ENCODE measurements around the gene HACL1.

DNA sequence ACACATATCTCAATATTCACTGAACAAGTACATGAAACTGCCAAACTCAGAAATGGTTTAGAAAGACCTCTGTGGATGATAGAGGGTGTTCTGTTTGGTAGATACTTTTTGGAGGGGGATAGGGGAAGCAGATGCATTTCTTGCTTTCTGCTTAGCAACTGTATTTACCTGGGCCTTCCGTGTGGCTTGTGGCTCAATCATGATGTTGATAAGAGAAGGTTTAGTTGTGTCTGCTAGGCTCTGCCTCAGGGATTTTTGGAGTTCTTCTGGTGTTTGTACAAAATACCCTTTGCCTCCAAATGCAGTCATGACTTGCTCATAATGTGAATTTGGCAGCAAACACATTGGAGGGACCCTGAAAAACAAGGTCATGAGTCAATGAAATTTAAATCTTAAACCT is 38.2 kb downstream of the HACL1 start:
- no peak for TF ChIP-seq POLR2A (IDR thresholded peaks at IDR 0.05; ENCODE audit: low read depth, low read length)
- no peak for TF ChIP-seq EZH2 (IDR thresholded peaks at IDR 0.05; ENCODE audit: borderline replicate concordance, low read depth, low read length, severe bottlenecking)
- TF ChIP-seq, protein P1, sequence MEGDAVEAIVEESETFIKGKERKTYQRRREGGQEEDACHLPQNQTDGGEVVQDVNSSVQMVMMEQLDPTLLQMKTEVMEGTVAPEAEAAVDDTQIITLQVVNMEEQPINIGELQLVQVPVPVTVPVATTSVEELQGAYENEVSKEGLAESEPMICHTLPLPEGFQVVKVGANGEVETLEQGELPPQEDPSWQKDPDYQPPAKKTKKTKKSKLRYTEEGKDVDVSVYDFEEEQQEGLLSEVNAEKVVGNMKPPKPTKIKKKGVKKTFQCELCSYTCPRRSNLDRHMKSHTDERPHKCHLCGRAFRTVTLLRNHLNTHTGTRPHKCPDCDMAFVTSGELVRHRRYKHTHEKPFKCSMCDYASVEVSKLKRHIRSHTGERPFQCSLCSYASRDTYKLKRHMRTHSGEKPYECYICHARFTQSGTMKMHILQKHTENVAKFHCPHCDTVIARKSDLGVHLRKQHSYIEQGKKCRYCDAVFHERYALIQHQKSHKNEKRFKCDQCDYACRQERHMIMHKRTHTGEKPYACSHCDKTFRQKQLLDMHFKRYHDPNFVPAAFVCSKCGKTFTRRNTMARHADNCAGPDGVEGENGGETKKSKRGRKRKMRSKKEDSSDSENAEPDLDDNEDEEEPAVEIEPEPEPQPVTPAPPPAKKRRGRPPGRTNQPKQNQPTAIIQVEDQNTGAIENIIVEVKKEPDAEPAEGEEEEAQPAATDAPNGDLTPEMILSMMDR (IDR thresholded peaks at IDR 0.05; ENCODE audit: extremely low read depth in 1 of 2, insufficient read depth in 1 of 2, low read depth in 1 of 2, low read length in 2 of 2) = no peak
